ENCODE results near the gene HRH1.
"Not testable (repeated sequence)": the region's sequence is repeated elsewhere in the genome, so short reads cannot be mapped to it uniquely, and the experiment has no call there.

The HRH1 gene

GRCh38 chr3:11239796-11240195, 85.5 kb downstream of the HRH1 start:
- DNase-seq (ENCODE audit: low read depth), result no peak

- no peak for DNase-seq (ENCODE audit: low read depth)
These were observed 86.2 kb downstream of the HRH1 start for GRCh38 chr3:11240496-11240895.

- DNase-seq (ENCODE audit: low read depth), result no peak
These were observed 89.9 kb downstream of the HRH1 start for GRCh38 chr3:11244121-11244677.

- no peak for DNase-seq (ENCODE audit: low read depth)
These were observed 91.0 kb downstream of the HRH1 start for GRCh38 chr3:11245276-11245675.

GRCh38 chr3:11245827-11246662, 91.8 kb downstream of the HRH1 start:
- DNase-seq (ENCODE audit: low read depth), result no peak

GRCh38 chr3:11246663-11246970, 92.3 kb downstream of the HRH1 start:
- DNase-seq (ENCODE audit: low read depth), result no peak

- no peak for DNase-seq (ENCODE audit: low read depth)
These were observed 93.1 kb downstream of the HRH1 start for GRCh38 chr3:11247362-11247761.

GRCh38 chr3:11248596-11248995, 94.3 kb downstream of the HRH1 start:
- no peak for DNase-seq (ENCODE audit: low read depth)

GRCh38 chr3:11250902-11251806, 96.9 kb downstream of the HRH1 start:
- DNase-seq (ENCODE audit: low read depth), result no peak

GRCh38 chr3:11251807-11252176, 97.5 kb downstream of the HRH1 start:
- DNase-seq (ENCODE audit: low read depth), result no peak

- no peak for DNase-seq (ENCODE audit: low read depth)
These were observed 100.6 kb downstream of the HRH1 start for GRCh38 chr3:11254876-11255275.

- not testable (repeated sequence) for DNase-seq (ENCODE audit: low read depth)
These were observed 101.2 kb downstream of the HRH1 start for GRCh38 chr3:11255537-11255936.

- DNase-seq (ENCODE audit: low read depth), result no peak
These were observed 104.7 kb downstream of the HRH1 start for GRCh38 chr3:11258958-11259357.

GRCh38 chr3:11260460-11260859, 106.2 kb downstream of the HRH1 start:
- DNase-seq (ENCODE audit: low read depth), result no peak

- no peak for DNase-seq (ENCODE audit: low read depth)
These were observed 114.7 kb downstream of the HRH1 start for GRCh38 chr3:11269007-11269406.

- peak; percentile 97 for DNase-seq (ENCODE audit: low read depth)
These were observed 118.0 kb downstream of the HRH1 start, which contains the start of gene ATG7 for GRCh38 chr3:11271986-11272904. TSS of gene ATG7 (plus strand) at chr3:11272397. CDS start at chr3:11298696, 26,299 bp downstream.

- no peak for DNase-seq (ENCODE audit: low read depth)
These were observed 118.7 kb downstream of the HRH1 start for GRCh38 chr3:11272906-11273574.

GRCh38 chr3:11273891-11274291, 119.6 kb downstream of the HRH1 start:
- DNase-seq (ENCODE audit: low read depth), result no peak

- DNase-seq (ENCODE audit: low read depth), result no peak
These were observed 120.4 kb downstream of the HRH1 start for GRCh38 chr3:11274566-11275142.

- DNase-seq (ENCODE audit: low read depth), result no peak
These were observed 121.6 kb downstream of the HRH1 start for GRCh38 chr3:11275926-11276325.

- no peak for DNase-seq (ENCODE audit: low read depth)
These were observed 122.6 kb downstream of the HRH1 start for GRCh38 chr3:11276901-11277300.

All from activated T-cell treated with anti-CD3 and anti-CD28 coated beads for 1 hour (primary cell).